ENCODE results near the gene NCOR1. TPM values are rescaled to one million over a fixed set of nuclear protein-coding genes. Genes with fewer than 3 reads are reported as not detected.

NCOR1 gene
- total and polyA plus RNA-seq, 2 of the 13 experiments (the other 11 are each of a cell fraction or from before 2014, with no cell fraction given) = 57.0 to 71.7 TPM

- TF ChIP-seq ZNF501 (CRISPR knock-in tag; IDR thresholded peaks at IDR 0.05) (peak; percentile 66), NRL (CRISPR knock-in tag; IDR thresholded peaks at IDR 0.05; ENCODE audit: borderline replicate concordance) (peak; percentile 60; the same call in 1 of the 2 replicates), IRF2 (CRISPR knock-in tag; IDR thresholded peaks at IDR 0.05) (peak; percentile 97), SRSF1 (optimal IDR thresholded peaks at IDR 0.05; ENCODE audit: low read depth, low read length) (peak; percentile 49), ZIK1 (CRISPR knock-in tag; IDR thresholded peaks at IDR 0.05; ENCODE audit: borderline replicate concordance, low read depth) (peak; percentile 87; the same call in 1 of the 2 replicates), ZNF280B (CRISPR knock-in tag; IDR thresholded peaks at IDR 0.05; ENCODE audit: borderline replicate concordance) (peak; percentile 70; the same call in 1 of the 2 replicates), KAT7 (CRISPR knock-in tag; IDR thresholded peaks at IDR 0.05; ENCODE audit: borderline replicate concordance) (peak; percentile 72), PPARG (CRISPR knock-in tag; conservative IDR thresholded peaks at IDR 0.05) (0 out of 2 replicates have a peak, but pooled peaks have one; percentile 37), ADNP (CRISPR knock-in tag; IDR thresholded peaks at IDR 0.05) (no peak), DR1 (CRISPR knock-in tag; IDR thresholded peaks at IDR 0.05) (peak; percentile 87), ZMYM3 (CRISPR knock-in tag; IDR thresholded peaks at IDR 0.05) (peak; percentile 89), ZNF660 (CRISPR knock-in tag; IDR thresholded peaks at IDR 0.05; ENCODE audit: borderline replicate concordance, low read depth) (no peak), ZNF33B (CRISPR knock-in tag; IDR thresholded peaks at IDR 0.05) (no peak), TBX2 (CRISPR knock-in tag; IDR thresholded peaks at IDR 0.05; ENCODE audit: borderline replicate concordance) (peak; percentile 41; the same call in 1 of the 2 replicates), FOXA3 (CRISPR knock-in tag; IDR thresholded peaks at IDR 0.05) (peak; percentile 47), ZNF383 (CRISPR knock-in tag; IDR thresholded peaks at IDR 0.05; ENCODE audit: borderline replicate concordance) (0 out of 2 replicates have a peak, but pooled peaks have one; percentile 17), GABPB1 (CRISPR knock-in tag; IDR thresholded peaks at IDR 0.05) (peak; percentile 92), GABPA (IDR thresholded peaks at IDR 0.05; ENCODE audit: low read depth, low read length) (peak; percentile 73), GABPA (CRISPR knock-in tag; IDR thresholded peaks at IDR 0.05; ENCODE audit: low read depth) (peak; percentile 92), TIGD3 (CRISPR knock-in tag; IDR thresholded peaks at IDR 0.05; ENCODE audit: borderline replicate concordance) (peak; percentile 83; the same call in 1 of the 2 replicates), HDAC1 (CRISPR knock-in tag; IDR thresholded peaks at IDR 0.05) (peak; percentile 92), ZNF30 (CRISPR knock-in tag; IDR thresholded peaks at IDR 0.05) (no peak), IKZF4 (CRISPR knock-in tag; IDR thresholded peaks at IDR 0.05; ENCODE audit: borderline replicate concordance, low read depth, not compliant biosample characterization) (peak; percentile 81), RBFOX2 (IDR thresholded peaks at IDR 0.05; ENCODE audit: low read depth, low read length) (peak; percentile 68), THAP9 (CRISPR knock-in tag; IDR thresholded peaks at IDR 0.05; ENCODE audit: borderline replicate concordance) (peak; percentile 96)
These were observed 1.8 kb upstream of the NCOR1 start, which contains the start of gene PIGL (continued) for GRCh38 chr17:16217002-16217635.
